M059J (cell line): Measurements from ENCODE around the gene RTP1. TPM values are rescaled to one million over a fixed set of nuclear protein-coding genes. Genes with fewer than 3 reads are reported as not detected.
"Not testable (repeated sequence)": the region's sequence is repeated elsewhere in the genome, so short reads cannot be mapped to it uniquely, and the experiment has no call there.

ENCODE experiments used
- DNase-seq: peaks from one replicate; pipeline ENCODE4 v3.0.0-alpha.2; 2012; ENCODE audit warnings: low read depth
- total RNA-seq: library from RNA; depleted of rRNA; stranded (reverse); fragments of >200 nt; shearing (Covaris generic); gene quantifications from 2 replicates; pipeline ENCODE4 v1.2.3, GENCODE V29; 2014

Gene RTP1
- total RNA-seq, 1 experiment from 2014 or later, result not detected

DNA sequence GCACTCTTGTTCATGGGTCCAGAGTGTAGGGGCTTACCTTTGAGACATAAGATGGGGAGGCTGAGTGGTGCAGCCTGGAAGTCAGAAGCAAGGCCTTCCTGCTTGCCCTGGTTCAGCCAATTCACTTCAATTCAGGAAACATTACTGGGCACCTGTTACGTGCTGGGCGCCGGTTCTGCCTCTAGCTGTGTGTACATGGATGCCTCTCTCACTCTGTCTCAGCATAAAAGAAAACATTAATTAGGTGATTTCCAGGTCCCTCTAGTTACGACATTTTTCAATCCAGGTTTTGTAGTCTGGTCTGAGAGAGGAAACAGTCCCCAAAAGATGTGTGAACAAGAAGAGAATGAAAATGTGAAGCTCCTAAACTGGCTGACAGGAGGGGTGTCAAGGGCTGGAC is 1.2 kb downstream of the RTP1 start:
- no peak for DNase-seq

DNA sequence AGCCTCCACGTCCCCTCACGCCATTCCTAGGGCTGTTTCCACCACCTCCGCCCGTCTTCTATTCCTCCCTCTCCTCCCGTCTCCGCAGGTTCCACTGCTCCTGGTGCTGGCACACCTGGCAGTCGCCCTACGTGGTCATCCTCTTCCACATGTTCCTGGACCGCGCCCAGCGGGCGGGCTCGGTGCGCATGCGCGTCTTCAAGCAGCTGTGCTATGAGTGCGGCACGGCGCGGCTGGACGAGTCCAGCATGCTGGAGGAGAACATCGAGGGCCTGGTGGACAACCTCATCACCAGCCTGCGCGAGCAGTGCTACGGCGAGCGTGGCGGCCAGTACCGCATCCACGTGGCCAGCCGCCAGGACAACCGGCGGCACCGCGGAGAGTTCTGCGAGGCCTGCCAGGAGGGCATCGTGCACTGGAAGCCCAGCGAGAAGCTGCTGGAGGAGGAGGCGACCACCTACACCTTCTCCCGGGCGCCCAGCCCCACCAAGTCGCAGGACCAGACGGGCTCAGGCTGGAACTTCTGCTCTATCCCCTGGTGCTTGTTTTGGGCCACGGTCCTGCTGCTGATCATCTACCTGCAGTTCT is 2.3 kb downstream of the RTP1 start:
- not testable (repeated sequence) for DNase-seq

- DNase-seq, result no peak
Measured at GRCh38 chr3:187205683-187206082, 8.4 kb downstream of the RTP1 start.

DNA sequence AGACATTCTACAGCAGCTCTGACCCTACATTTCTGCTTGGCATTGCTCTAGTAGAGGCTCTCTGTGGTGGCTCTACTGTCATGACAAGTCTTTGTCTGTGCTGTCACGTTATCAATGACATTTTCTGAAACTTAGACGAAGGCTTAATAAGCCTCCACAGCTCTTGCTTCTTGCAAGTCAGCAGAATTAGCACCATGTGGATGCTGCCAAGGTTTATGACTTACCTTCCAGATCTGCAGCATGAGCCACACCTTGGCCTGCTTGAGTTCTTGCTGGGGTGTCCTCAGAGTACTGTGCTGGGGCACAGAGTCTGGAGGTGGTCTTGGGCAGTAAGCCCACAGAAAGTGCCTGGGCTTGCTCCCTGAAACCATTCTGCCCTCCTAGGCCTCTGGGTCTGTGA is 9.8 kb downstream of the RTP1 start:
- no peak for DNase-seq

DNA sequence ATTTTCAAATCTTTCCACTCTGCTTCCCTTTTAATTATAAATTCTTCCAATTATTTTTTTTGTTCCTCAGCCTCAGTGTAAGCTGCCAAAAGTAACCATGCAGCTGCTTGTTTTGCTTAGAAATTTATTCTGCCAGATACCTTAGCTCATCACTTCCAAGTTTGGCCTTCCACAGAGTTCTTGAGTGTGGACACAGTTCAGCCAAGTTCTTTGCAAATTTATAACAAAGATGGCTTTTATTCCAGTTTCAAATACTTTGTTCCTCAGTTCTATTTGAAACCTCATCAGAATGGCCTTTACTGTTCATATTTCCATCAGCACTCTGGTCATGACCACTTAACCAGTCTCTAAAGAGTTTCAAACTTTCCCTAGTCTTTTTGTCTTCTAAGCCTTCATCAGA is 10.3 kb downstream of the RTP1 start:
- no peak for DNase-seq

- DNase-seq, result peak; percentile 92
Measured at GRCh38 chr3:187208159-187208558, 10.9 kb downstream of the RTP1 start.

DNA sequence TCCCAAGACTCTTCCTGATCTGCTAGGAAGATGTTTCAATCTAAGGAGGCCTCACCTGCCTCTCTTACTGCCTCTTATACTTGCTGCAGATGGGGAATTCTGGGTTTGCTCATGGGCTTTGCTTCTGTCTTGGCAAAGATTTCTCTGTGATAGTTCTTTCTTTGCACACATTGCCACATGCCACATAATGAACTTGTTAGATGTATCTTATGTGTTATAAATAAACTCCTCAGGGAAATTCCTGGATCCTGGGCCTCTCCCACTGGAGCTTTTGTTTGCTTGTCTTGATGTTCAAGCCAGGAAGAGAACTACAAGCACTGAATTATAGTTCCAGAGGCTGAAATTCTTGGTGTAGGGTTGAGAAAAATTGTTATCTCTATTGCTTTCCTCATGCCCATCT is 12.2 kb downstream of the RTP1 start:
- no peak for DNase-seq

- no peak for DNase-seq
Measured at GRCh38 chr3:187210091-187210490, 12.8 kb downstream of the RTP1 start.

DNA sequence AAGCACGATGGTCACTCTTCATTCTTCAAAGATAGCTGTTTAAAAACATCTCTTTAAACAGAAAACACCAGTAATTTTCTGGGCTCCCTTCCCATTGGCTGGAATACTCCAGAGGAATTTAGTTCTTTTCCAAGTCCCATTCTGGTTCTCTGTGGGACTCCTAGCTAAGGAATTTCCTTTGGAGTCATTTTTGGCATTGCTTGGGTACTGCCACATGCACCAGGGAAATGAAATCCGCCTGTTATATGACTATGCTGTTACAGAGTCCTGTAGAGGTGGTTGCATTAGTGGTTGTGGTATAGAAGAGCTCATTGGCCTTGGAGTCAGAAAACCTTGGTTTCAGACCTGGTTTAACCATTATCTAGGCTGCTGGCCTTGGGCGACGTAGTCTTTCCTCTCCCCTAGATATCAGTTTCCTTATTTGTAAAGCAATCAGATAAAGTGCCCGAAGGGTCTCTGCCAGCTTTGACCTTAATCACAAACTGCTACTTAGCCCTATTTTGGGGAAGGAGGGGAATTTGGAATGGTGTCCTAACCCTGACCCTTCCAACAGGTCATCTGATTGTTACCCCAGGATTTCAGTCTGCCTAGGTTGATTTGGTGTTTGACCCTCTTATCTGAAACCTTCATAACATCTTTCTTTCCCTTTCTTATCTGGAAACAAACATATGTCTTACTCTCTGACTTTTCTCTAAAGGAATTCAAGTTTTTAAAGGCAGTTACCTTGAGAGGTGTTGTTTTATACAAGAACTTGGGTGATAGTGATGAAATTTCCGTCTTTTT is 13.4 kb downstream of the RTP1 start:
- peak; percentile 23 for DNase-seq

DNA sequence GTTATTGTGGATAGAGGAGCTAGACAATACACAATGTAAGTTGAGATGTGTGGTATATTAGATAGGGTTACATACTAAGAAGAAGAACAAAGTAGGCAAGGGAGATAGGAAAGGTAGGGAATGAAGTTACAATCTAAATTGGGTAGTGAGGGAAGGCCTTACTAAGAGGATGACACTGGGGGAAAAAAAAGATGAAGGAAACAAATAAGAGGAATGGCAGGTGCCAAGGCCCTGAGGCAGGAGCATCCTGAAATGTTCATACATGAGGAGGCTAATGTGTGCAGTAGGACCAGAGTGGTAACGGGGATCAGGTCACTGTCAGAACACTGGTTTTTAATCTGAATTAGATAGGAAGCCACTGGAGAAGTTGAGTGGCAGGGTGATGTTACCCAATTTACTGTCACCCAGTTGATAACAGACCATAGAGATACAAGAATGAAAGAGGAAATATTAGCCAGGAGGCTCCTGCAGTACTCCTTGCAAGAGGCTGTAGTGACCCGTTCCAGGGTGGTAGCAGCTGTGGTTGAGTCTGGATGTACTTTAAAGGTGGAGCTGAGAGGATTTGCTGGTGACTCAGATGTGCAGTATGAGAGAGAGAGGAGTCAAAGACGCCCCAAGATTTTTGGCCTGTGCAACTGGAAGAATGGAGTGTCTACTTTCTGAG is 14.4 kb downstream of the RTP1 start:
- peak; percentile 78 for DNase-seq

- no peak for DNase-seq
Measured at GRCh38 chr3:187212196-187212545, 14.9 kb downstream of the RTP1 start.

DNA sequence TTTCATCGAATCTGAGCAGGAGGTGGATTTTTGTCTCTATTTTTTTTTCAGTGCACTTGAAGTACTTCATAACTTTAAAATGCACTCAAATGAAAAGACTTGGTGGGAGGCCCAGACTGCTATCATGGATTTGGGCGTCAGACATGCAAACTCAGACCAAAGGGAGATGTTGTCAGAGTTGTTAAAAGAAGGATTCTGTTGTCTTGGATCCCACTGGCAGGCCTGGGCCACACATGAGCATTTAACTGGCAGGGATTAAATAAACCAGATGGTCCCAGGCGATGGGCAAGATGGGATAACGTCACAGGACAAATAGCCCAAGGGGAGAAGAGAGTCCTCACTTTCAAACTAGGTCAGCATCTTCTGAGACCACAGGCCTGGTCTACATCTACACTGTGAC is 15.4 kb downstream of the RTP1 start:
- DNase-seq, result no peak

- no peak for DNase-seq
Measured at GRCh38 chr3:187213616-187214015, 16.3 kb downstream of the RTP1 start.

- DNase-seq, result no peak
Measured at GRCh38 chr3:187215460-187215859, 18.2 kb downstream of the RTP1 start.

GRCh38 chr3:187222801-187223200 is 25.5 kb downstream of the RTP1 start:
- no peak for DNase-seq

DNA sequence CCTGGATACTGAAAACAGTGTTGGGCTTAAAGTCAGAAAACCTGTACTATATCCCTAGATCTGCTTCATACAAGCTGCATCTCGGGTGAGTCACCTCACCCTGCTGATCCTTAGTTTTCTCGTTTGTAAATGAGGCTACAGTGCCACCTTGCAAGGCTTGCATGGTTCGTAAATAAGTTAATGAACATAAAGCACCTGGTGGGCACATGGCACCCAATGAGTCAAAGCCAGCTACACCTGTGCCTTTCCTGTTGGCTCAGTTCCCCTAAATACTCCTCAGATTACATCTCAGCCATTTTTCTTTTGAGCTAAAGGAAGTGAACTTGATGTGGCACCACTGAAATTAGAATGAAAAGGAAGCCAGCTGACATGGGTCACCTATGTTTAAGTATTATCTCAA is 26.5 kb downstream of the RTP1 start:
- DNase-seq, result peak; percentile 61

- peak; percentile 89 for DNase-seq
Measured at GRCh38 chr3:187227658-187228258, 30.5 kb downstream of the RTP1 start.

- DNase-seq, result no peak
Measured at GRCh38 chr3:187228740-187229139, 31.5 kb downstream of the RTP1 start.

DNA sequence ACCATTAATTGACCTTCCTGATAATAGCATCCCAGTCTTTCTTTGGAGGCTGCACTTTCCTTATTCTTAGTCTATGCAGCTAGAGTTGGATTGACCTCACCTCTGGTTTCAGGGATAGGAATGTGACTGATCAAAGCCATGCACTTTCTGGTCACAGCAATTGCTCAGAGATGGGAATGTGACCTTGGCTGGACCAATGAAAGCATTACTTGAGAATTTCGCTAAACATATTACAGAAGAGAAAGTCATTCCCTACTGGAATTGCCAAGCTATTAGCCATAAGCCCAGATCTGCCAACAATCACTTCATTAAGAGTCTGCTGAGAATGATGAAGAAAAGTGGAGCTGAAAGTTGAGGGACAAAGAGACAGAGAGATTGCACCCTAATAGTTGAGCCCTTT is 32.7 kb downstream of the RTP1 start:
- DNase-seq, result no peak

GRCh38 chr3:187236962-187237361 is 39.7 kb downstream of the RTP1 start:
- DNase-seq, result no peak

DNA sequence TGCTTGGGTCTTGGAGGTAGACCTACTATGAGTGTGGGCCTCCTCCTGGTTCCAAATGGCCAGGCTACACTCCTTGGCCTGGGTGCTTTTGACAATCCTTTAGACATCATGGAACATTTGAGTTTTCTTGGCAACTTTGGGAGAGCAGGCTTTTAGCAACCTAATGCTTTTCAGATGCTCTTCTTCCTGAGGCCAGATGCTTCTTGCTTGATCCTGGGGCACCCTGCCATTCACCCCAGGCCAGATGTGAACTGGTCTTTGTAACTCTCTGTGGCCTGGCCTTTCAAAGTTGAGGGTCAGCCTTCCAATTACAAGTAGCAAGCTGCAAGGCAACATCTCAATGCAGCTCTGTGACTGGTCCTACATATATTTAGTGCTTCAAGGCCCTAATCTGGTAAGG is 40.5 kb downstream of the RTP1 start:
- DNase-seq, result no peak

DNA sequence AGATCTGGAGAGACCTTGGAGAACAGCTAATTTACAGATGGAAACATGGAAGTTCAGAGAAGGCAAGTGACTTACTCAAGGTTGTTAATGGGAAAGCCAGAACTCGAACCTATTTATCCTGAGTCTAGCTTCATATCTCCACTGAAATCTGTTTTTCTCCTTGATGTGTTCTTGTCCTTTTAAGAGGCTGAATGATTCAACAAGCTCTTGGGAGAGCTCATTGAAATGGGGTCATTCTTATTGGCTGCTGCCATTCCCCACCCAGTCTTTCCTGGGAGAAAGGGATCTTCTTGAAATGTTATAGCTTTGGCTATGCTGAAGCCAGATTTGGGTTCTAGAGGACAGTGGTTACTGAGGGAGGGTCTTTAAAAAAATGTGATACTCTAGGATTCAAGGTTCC is 41.0 kb downstream of the RTP1 start:
- DNase-seq, result no peak

- DNase-seq, result peak; percentile 51
Measured at GRCh38 chr3:187238835-187239234, 41.5 kb downstream of the RTP1 start.
